Measurements from ENCODE around the gene LFNG.

Gene LFNG

GRCh38 chr7:2484868-2485267, 34.7 kb upstream of the LFNG start:
- DNase-seq, result no peak

- no peak for DNase-seq
Observed at GRCh38 chr7:2487586-2488271, 31.8 kb upstream of the LFNG start.

- DNase-seq, result no peak
Observed at GRCh38 chr7:2488272-2488645, 31.3 kb upstream of the LFNG start.

- DNase-seq, result no peak
Observed at GRCh38 chr7:2488681-2489080, 30.9 kb upstream of the LFNG start.

- no peak for DNase-seq
Observed at GRCh38 chr7:2490181-2490651, 29.4 kb upstream of the LFNG start.

- no peak for DNase-seq
Observed at GRCh38 chr7:2492038-2492437, 27.5 kb upstream of the LFNG start.

- no peak for DNase-seq
Observed at GRCh38 chr7:2493205-2494164, 26.1 kb upstream of the LFNG start.

GRCh38 chr7:2494191-2495130, 25.1 kb upstream of the LFNG start:
- no peak for DNase-seq

GRCh38 chr7:2495418-2496299, 23.9 kb upstream of the LFNG start:
- DNase-seq, result no peak

GRCh38 chr7:2496375-2496774, 23.2 kb upstream of the LFNG start:
- no peak for DNase-seq

GRCh38 chr7:2497065-2497464, 22.5 kb upstream of the LFNG start:
- DNase-seq, result no peak

- no peak for DNase-seq
Observed at GRCh38 chr7:2497500-2498336, 21.9 kb upstream of the LFNG start.

- no peak for DNase-seq
Observed at GRCh38 chr7:2498708-2499107, 20.9 kb upstream of the LFNG start.

GRCh38 chr7:2499181-2499580, 20.4 kb upstream of the LFNG start:
- no peak for DNase-seq

- DNase-seq, result no peak
Observed at GRCh38 chr7:2499719-2500430, 19.7 kb upstream of the LFNG start.

GRCh38 chr7:2500701-2501100, 18.9 kb upstream of the LFNG start:
- DNase-seq, result no peak

GRCh38 chr7:2501947-2502646, 17.5 kb upstream of the LFNG start:
- DNase-seq, result no peak

- DNase-seq, result no peak
Observed at GRCh38 chr7:2502647-2502966, 17.0 kb upstream of the LFNG start.

- DNase-seq, result no peak
Observed at GRCh38 chr7:2503056-2503941, 16.3 kb upstream of the LFNG start.
